HFF-Myc (cell line): ENCODE results near the gene SH3PXD2A.

Source experiments
- DNase-seq: peaks from one replicate; pipeline ENCODE4 v3.0.0-alpha.2; 2011; ENCODE audit warnings: low read depth; ENCODE audit errors: extremely low read depth
- H3K4me3 ChIP-seq: replicated peaks from 2 replicates; pipeline ENCODE4 v1.5.1; 2011; ENCODE audit warnings: low read depth, mild to moderate bottlenecking, control low read depth, low read length
- CTCF ChIP-seq: IDR thresholded peaks from 2 replicates; pipeline ENCODE4 v1.5.1; 2012; ENCODE audit warnings: mild to moderate bottlenecking, low read depth, low read length, control low read depth; ENCODE audit errors: missing control alignments

Gene SH3PXD2A

GRCh38 chr10:103668351-103669242 lies 186.8 kb downstream of the SH3PXD2A start:
- no peak for TF ChIP-seq CTCF
- DNase-seq = no peak
- H3K4me3 ChIP-seq = peak overlapping the region; percentile 47

GRCh38 chr10:103667356-103667755 lies 188.0 kb downstream of the SH3PXD2A start:
- H3K4me3 ChIP-seq = peak overlapping the region; percentile 47
- no peak for DNase-seq
- TF ChIP-seq CTCF = no peak

DNA sequence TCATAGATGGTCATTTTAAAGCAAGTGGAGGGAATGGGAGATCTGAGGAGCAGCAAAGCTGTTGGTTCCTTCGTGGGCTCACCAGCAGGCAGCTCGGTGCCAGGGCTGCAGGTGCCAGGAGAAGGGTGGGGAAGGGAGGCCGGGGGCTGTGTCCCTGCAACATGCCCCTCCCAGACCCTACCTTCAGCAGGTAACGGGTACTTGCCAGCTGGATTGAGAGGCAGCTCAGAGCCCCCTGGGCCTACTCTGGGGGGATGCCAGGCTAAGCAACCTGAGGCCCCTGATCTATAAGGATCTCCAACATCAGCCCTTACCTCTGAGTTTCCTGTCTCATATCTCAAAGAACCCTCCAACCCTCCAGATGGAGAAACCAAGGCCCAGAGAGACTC lies 188.6 kb downstream of the SH3PXD2A start:
- no peak for DNase-seq
- H3K4me3 ChIP-seq = peak overlapping the region; percentile 47; the same call in 1 of the 2 replicates
- TF ChIP-seq CTCF = no peak

DNA sequence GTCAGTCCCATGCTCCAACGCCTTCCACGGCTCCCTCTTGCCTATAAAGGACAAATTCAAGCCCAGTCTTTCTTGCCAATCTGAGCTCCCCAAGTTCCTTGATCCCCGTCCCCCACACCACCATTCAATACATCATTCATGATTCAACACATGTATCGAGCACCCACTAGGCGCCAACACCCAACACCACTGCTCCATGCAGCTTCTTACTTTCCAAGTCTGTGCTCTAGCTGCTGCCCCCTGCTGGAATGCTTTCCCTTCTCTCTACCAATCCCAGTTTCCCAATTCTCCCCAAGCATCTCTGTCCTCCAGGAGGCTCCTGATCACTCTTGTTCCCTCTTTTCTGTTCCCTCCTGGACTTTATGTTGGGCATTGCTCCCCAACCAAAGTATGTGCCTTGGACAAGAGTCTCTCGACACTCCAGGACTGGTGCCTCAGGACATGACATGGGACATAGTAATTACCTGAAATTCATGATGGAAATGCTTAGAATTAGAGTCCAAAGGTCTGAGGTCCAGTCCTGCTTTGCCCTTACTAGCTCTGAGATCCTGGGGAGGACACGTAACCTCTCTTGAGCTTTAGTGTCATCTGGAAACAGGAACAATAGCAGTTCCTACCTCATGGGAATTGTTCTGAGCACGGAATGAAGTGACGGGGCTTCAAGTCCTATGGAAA lies 189.2 kb downstream of the SH3PXD2A start:
- no peak overlapping the region for H3K4me3 ChIP-seq
- peak; percentile 67 for TF ChIP-seq CTCF
- DNase-seq = no peak

GRCh38 chr10:103665162-103665889 lies 190.1 kb downstream of the SH3PXD2A start:
- no peak for DNase-seq
- H3K4me3 ChIP-seq = no peak overlapping the region
- no peak for TF ChIP-seq CTCF

DNA sequence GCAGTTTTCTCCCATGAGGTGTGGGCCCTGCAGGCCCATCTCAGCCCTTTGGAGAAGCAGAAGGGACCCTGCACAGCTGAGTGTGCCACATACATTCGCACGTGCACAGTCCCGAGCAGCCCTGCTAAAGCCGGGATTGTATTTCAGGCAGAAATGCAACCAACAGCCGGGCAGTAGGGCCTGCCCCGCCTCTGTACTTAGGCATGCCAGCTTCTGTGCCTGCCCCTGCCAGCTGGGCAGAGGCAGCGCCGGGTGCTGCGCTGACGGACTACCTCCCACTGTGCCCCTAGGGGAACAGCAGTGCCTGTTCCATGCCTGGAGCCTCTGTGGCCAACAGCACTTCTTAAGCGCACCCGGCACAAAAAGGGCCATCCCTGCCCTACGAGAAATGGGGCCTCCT lies 191.6 kb downstream of the SH3PXD2A start:
- no peak overlapping the region for H3K4me3 ChIP-seq
- no peak for DNase-seq
- TF ChIP-seq CTCF = no peak
